ENCODE measurements around the gene SRGAP3. TPM values are rescaled to one million over a fixed set of nuclear protein-coding genes. Genes with fewer than 3 reads are reported as not detected.

SRGAP3 gene
- total RNA-seq, 1 donor from 2014 or later: 0.99 TPM

GRCh38 chr3:9072667-9073009 lies 176.8 kb downstream of the SRGAP3 start:
- Mint-ChIP-seq H3K27ac (ENCODE audit: unreplicated experiment) (no peak overlapping the region), H3K4me1 (ENCODE audit: low read depth) (peaks cover 14% of the 10 kb centered on the region), H3K27me3 (ENCODE audit: low read depth) (no peaks in the 10 kb centered on the region), H3K36me3 (ENCODE audit: low read depth) (no peaks in the 10 kb centered on the region), H3K4me3 (ENCODE audit: unreplicated experiment) (no peak overlapping the region), H3K9me3 (ENCODE audit: low read depth) (no peaks in the 10 kb centered on the region)
- no peak for DNase-seq (ENCODE audit: low spot score)
- TF ChIP-seq, protein P1, sequence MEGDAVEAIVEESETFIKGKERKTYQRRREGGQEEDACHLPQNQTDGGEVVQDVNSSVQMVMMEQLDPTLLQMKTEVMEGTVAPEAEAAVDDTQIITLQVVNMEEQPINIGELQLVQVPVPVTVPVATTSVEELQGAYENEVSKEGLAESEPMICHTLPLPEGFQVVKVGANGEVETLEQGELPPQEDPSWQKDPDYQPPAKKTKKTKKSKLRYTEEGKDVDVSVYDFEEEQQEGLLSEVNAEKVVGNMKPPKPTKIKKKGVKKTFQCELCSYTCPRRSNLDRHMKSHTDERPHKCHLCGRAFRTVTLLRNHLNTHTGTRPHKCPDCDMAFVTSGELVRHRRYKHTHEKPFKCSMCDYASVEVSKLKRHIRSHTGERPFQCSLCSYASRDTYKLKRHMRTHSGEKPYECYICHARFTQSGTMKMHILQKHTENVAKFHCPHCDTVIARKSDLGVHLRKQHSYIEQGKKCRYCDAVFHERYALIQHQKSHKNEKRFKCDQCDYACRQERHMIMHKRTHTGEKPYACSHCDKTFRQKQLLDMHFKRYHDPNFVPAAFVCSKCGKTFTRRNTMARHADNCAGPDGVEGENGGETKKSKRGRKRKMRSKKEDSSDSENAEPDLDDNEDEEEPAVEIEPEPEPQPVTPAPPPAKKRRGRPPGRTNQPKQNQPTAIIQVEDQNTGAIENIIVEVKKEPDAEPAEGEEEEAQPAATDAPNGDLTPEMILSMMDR (IDR thresholded peaks at IDR 0.05): no peak

DNA sequence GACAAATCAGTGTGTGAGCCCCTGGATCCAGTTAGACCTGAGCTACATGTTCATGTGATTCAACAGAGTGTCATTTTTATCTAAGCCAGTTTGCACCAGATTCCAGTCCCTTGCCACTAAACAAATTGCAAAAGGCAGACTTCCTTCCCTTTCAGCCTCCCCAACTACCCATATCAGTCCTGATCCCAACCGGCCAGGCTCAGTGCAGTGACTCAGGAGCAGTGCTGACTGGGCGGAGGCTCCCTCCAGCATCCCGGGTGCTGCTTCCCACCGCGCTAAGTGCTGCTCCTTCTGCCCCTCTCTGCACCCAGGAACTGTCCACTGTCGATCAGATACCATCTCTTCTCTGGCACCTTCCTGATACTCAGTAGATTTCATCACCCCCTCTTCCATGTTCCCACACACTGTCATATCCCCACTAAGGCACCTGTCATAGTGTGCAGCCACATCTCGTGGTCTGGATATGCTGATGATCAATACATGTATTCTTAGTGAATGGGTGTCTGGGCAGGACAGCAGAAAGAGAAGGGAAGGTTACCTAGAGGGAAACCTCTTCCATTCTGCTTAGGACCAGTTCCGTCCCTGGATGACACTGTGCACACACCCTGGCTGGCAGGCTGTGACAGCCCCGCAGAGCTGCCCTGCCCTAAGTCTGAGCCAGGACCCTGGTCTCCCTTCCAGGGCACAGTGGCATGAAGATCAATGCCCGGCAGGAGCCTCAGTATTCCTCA lies 177.3 kb downstream of the SRGAP3 start:
- H3K4me3 Mint-ChIP-seq (ENCODE audit: unreplicated experiment): no peak overlapping the region
- no peaks in the 10 kb centered on the region for H3K9me3 Mint-ChIP-seq (ENCODE audit: low read depth)
- H3K4me1 Mint-ChIP-seq (ENCODE audit: low read depth): peaks cover 14% of the 10 kb centered on the region
- no peak overlapping the region for H3K27ac Mint-ChIP-seq (ENCODE audit: unreplicated experiment)
- H3K27me3 Mint-ChIP-seq (ENCODE audit: low read depth): no peaks in the 10 kb centered on the region
- TF ChIP-seq, protein P1 (IDR thresholded peaks at IDR 0.05): no peak
- no peaks in the 10 kb centered on the region for H3K36me3 Mint-ChIP-seq (ENCODE audit: low read depth)
- DNase-seq (ENCODE audit: low spot score): no peak

GRCh38 chr3:9070961-9071360 lies 178.5 kb downstream of the SRGAP3 start:
- no peaks in the 10 kb centered on the region for H3K27me3 Mint-ChIP-seq (ENCODE audit: low read depth)
- DNase-seq (ENCODE audit: low spot score): no peak
- peaks cover 14% of the 10 kb centered on the region for H3K4me1 Mint-ChIP-seq (ENCODE audit: low read depth)
- H3K36me3 Mint-ChIP-seq (ENCODE audit: low read depth): no peaks in the 10 kb centered on the region
- no peak overlapping the region for H3K27ac Mint-ChIP-seq (ENCODE audit: unreplicated experiment)
- TF ChIP-seq, protein P1 (IDR thresholded peaks at IDR 0.05): no peak
- H3K9me3 Mint-ChIP-seq (ENCODE audit: low read depth): no peaks in the 10 kb centered on the region
- no peak overlapping the region for H3K4me3 Mint-ChIP-seq (ENCODE audit: unreplicated experiment)

DNA sequence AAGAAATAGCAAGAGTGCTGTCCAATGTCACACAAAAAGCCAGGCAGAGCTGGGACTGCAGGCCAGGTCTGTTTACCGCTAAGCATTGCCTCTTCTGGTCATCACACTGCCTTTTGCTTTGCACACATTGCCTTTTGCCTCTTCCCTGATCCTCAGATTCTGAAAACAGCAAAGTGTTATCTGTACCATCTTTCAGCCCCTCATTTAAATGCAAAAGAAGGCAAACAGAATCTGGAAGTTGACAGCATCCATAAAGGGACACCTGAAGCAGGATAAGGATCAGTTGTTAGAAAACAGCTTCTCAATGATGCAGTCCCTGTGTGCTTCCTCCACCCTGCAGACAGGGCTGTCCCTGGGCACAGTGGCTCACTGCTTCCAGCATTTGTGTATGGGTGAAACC lies 179.5 kb downstream of the SRGAP3 start:
- TF ChIP-seq, protein P1 (IDR thresholded peaks at IDR 0.05): no peak
- Mint-ChIP-seq H3K27me3 (ENCODE audit: low read depth) (no peaks in the 10 kb centered on the region), H3K9me3 (ENCODE audit: low read depth) (no peaks in the 10 kb centered on the region), H3K27ac (ENCODE audit: unreplicated experiment) (no peak overlapping the region), H3K36me3 (ENCODE audit: low read depth) (no peaks in the 10 kb centered on the region), H3K4me1 (ENCODE audit: low read depth) (peaks cover 19% of the 10 kb centered on the region), H3K4me3 (ENCODE audit: unreplicated experiment) (no peak overlapping the region)
- DNase-seq (ENCODE audit: low spot score): no peak

DNA sequence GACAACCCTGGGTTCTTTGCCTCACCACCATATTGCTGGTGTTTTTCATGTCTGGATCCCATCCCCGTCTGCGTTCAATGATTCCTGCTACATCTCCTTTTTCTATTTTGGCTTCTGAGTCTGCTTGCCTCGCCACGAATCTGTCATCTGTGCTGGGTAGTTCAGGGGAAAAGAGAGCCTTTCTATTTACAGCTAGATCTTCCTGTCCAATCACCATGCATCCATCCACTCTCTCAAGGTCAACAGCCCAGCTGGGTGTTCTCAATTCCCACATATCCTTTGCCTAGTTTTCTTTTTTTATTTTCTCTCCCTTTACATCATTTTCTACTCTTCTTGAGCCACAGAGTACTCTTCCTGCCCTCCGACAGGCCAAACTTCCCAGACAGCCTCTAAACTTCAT lies 181.4 kb downstream of the SRGAP3 start:
- Mint-ChIP-seq H3K27ac (ENCODE audit: unreplicated experiment) (no peak overlapping the region), H3K27me3 (ENCODE audit: low read depth) (no peaks in the 10 kb centered on the region), H3K36me3 (ENCODE audit: low read depth) (no peaks in the 10 kb centered on the region), H3K4me1 (ENCODE audit: low read depth) (peaks cover 10% of the 10 kb centered on the region), H3K9me3 (ENCODE audit: low read depth) (no peaks in the 10 kb centered on the region), H3K4me3 (ENCODE audit: unreplicated experiment) (no peak overlapping the region)
- TF ChIP-seq, protein P1 (IDR thresholded peaks at IDR 0.05): no peak
- no peak for DNase-seq (ENCODE audit: low spot score)
